Stimulated activated CD4-positive, alpha-beta T cell treated with anti-CD3 and anti-CD28 coated beads, Interleukin-4, amount 100 ng/mL, for 4 hours (primary cell): Measurements from ENCODE around the gene BCKDK.
"Not testable (repeated sequence)": the region's sequence is repeated elsewhere in the genome, so short reads cannot be mapped to it uniquely, and the experiment has no call there.

Source experiments
- DNase-seq, 2 experiments: peaks; one replicate each; pipeline ENCODE4 v3.0.0-alpha.2; 2020

BCKDK gene

DNA sequence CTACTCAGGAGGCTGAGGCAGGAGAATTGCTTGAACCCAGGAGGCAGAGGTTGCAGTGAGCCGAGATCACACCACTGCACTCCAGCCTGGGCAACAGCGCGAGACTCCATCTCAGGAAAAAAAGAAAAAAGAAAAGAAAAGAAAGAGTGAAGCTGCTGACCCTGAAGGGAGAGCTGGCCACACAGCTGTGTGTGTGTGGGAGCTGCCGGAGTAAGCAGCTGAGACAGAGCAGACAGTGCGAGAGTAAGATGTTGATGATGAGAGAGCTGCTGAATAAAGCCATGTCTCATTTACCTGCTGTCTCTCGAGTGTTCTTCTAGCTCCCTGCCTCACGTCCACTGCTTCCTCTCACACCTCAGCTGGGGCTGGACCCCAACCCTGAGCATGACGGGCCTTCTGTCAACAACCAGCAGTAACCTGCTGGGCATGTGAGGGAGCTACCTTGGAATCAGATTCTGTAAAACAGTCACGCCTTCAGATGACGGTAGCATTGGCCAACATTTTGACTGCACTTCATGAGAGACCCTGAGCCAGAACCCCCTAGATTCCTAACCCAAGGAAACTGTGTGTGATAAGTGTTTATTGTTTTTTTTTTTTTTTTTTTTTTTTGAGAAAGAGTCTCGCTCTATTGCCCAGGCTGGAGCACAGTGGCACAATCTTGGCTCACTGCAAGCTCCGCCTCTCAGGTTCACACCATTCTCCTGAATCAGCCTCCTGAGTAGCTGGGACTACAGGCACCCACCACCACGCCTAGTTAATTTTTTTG lies 7.1 kb upstream of the BCKDK start:
- not testable (repeated sequence) for DNase-seq

DNA sequence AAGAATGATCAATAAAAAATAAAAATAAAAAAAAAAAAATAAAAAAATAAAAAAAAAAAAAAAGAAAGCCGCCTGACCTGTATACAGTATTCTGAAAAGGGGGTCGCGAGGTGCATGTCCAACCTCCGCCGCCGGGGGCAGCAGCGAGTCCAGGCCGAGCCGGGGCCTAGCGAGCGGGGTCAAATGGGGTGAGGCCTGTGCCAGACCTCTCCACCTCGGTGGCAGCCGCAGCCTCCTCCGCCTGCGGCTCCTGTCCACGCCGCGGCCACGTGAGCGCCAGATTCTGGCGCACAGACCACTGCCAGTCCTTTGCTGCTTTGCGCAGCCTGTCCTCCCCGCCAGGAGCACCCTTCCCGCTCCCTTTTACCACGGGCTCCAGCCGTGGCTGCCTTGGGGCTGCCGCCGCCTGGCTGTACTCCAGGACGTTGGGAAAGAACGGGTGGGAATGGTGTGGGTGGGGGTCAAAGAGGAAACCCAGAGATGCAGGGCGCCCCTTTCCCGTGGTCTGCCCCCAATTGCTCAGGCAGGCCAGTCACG lies 2.4 kb upstream of the BCKDK start:
- DNase-seq: peak; percentile 66 to 81

DNA sequence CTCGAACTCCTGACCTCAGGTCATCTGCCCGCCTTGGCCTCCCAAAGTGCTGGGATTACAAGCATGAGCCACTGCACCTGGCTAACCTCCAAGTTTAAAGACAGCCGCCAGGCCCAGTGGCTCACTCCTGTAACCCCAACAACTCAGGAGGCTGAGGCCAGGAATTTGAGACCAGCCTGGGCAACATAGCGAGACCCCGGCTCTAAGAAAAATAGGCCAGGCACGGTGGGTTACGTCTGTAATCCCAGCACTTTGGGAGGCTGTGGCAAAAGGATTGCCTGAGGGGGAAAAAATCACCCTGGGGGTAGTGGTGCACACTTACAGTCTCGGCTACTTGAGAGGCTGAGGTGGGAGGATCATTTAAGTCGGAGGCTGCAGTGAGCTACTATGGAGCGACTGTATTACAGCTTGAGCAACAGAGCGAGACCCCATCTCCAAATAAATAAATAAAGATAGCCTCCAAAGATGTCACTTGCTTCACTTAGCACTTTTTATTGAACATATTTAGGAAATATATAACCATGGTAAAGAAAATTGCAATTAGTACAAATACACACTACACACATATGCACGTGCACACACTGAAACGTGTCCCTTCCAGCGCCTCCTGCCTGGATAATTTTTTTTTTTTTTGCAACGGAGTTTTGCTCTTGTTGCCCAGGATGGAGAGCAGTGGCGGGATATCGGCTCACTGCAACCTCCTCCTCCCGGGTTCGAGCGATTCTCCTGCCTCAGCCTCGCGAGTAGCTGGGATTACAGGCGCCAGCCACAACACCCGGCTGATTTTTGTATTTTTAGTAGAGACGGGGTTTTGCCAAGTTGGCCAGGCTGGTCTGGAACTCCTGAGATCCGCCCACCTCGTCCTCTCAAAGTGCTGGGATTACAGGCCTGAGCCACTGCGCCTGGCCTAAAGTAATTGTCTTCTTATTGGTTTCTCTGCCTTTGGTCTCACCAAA lies 1.4 kb upstream of the BCKDK start:
- DNase-seq: no peak

DNA sequence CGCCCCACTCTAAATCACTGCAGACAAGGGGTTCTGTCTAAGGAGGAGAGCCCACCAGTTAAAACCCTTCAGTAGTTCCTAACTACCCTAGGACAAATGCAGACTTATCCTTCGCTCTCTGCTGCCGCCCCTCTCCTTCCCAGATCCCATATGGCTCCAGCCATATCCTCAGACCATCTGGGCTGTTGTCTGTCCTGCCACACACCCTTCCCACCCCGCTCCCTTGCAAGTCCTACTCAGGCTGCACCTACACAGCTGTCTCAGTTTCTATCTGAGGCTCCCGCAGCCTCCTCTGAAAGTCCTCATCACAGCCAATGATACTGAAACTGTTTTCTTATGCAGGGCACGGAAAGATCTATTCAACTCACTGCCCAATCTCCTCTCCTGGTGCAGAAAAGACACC lies 720 bp upstream of the BCKDK start:
- DNase-seq: no peak

DNA sequence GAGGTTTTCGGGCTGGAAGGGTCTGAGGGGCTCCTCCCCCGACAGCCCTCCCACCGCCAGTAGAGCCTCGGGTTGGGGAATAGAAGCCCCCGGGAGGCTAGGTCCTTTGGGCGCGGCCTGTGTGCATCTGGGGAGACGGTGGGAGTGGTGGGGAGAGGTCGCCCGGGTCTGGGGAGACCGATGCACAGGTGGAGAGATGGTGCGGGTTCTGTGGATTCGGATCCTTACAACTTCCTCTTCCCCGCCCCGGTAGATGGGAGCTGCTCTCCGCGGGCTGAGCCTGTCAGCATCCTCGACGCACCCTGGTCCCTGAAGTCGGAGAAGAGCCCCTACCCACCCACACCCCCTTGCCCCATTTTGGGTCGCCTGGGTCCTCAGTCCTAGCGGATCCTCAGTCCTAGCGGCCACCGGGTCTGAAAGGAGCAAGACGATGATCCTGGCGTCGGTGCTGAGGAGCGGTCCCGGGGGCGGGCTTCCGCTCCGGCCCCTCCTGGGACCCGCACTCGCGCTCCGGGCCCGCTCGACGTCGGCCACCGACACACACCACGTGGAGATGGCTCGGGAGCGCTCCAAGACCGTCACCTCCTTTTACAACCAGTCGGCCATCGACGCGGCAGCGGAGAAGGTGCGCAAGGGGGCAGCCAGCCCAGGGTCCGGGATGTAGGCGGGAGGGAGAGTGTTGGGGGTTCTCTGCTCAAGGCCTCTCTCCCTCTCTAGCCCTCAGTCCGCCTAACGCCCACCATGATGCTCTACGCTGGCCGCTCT lies 790 bp downstream of the BCKDK start:
- DNase-seq: no peak

DNA sequence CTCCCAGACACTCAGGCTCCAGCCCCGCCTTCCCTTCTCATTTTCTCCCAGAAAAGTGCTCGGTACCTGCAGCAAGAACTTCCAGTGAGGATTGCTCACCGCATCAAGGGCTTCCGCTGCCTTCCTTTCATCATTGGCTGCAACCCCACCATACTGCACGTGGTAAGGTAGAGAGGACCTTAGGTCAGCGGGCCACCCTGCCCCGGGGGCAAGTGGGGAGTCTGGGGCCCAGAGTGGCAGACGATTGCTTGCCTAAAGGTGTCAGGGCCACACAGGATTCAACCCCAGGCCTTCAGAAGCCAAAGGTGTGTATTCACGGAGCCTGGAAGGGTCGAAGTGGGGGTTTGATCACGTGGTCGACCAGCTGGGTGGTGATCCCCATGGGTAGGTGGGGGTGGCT lies 1.4 kb downstream of the BCKDK start:
- no peak for DNase-seq

DNA sequence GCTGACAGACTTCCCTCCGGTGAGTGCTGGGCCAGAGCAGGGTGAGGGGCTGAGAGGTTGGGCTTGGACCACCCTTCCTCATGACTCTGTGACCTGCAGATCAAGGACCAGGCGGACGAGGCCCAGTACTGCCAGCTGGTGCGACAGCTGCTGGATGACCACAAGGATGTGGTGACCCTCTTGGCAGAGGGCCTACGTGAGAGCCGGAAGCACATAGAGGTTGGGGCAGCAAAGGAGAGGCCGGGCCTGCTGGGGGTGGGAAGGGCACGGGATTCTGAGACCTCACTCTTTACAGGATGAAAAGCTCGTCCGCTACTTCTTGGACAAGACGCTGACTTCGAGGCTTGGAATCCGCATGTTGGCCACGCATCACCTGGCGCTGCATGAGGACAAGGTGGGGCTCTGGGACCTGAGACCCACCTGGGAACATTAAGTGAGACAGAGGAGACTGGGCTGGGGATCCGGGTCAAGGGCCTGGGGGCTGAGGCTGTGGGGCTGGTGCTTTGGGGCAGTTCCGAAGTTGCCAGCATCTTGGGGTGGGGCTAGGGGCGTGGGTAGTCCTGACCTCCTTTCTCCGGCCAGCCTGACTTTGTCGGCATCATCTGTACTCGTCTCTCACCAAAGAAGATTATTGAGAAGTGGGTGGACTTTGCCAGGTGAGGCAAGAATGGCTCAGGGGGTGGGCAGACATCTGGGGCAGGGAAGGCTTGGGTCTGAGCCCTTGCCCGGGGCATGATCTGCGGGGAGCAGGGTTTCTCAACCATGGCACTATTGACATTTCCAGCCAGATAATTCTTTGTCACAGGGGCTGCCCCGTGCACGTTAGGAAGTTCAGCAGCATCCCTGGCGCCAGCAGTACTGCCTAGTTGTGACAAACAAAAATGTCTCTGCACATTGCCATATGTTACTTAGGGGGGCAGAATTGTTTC lies 2.2 kb downstream of the BCKDK start:
- DNase-seq: no peak

DNA sequence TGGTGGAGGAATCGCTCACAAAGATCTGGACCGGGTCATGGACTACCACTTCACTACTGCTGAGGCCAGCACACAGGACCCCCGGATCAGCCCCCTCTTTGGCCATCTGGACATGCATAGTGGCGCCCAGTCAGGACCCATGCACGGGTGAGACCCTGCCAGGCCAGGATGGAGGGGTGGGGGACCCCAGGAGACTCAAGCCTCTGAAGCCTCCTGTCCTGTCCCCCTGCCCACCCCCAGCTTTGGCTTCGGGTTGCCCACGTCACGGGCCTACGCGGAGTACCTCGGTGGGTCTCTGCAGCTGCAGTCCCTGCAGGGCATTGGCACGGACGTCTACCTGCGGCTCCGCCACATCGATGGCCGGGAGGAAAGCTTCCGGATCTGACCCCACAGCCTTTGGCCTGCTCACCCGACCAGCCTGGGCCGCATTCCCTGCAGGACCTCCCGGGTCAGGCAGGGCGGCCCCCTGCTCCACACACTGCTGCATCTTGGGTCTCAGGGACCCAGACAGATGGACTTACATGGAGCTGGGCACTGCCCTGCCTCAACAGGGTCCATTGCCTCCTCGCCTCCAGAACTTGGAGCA lies 3.8 kb downstream of the BCKDK start:
- no peak for DNase-seq

DNA sequence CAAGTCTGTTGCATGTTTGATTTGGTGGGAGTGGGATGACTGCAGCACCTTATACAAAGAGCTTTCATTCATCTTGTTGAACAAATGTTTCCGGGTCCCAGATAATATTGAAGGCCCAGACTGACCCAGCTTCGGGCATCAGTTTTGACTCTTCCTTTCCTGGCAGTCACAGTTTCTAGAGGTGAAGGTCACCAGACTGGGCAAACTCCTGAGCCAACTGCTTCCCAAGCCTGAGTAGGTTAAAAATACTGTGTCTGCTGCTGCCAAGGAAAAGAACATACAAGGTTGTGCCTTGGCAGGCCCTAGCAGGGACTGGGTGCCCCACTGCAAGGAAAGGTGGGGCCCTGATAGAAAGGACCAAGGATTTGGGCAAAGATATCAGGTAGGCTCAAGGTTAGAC lies 4.5 kb downstream of the BCKDK start:
- DNase-seq: no peak

DNA sequence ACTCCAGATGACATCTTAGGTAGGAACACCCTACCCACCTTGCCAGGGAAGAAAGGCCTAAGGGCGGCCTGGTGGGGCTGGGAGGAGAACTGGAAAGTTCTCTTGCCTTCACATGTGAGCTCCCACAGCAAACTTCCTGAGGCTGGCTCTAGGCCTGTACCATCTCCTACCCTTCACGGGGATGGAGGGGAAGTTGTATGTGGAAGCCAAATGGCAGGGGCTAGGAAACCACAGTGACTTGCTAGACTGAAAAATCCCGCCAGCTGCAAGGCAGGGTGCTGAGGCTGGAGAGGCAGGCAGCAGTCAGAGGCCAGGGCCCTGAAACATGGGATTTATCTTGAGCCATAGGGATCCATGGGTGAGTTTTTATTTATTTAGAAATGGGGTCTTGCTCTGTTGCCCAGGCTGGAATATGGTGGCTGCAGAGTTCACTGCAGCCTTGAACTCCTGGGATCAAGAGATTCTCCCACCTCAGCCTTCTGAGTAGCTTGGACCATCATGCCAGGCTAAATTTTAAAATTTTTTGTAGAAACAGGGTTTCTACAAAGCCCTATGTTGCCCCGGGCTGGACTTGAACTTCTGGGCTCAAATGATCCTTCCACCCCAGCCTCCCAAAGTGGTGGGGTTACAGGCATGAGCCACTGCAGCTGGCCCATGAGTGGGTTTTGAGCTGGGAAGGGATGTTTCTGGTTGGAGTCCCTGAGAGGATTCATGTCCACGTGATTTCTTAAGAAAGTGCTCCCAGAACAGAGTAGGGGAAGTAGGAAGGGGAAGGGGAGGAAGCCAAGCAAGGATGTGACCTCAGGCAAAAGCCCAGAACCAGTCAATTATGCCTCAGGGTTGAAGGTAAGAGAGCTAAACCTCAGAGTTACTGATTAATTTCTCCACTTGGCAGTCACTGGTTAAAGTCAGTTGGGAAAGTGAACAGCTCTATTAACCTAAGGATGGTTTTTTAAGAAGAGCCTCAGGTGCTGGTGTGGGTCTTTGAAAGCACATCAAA lies 5.2 kb downstream of the BCKDK start:
- no peak for DNase-seq

DNA sequence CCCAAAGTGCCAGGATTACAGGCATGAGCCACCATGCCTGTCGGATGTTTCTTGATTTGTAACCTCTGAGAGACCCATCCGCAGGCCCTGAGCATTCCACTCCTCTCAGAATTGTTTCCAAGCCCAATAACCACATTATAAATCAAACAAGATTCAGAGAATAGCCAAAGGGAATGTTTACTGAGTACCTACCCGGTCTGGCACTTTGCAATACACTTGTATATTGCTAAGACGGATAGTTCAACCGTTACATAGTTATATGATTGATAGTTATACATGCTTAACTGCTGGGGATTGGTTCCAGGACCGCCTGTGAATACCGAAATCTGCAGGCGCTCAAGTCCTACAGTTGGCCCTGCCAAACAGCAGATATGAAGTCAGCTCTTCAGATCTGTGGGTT lies 6.3 kb downstream of the BCKDK start:
- no peak for DNase-seq

DNA sequence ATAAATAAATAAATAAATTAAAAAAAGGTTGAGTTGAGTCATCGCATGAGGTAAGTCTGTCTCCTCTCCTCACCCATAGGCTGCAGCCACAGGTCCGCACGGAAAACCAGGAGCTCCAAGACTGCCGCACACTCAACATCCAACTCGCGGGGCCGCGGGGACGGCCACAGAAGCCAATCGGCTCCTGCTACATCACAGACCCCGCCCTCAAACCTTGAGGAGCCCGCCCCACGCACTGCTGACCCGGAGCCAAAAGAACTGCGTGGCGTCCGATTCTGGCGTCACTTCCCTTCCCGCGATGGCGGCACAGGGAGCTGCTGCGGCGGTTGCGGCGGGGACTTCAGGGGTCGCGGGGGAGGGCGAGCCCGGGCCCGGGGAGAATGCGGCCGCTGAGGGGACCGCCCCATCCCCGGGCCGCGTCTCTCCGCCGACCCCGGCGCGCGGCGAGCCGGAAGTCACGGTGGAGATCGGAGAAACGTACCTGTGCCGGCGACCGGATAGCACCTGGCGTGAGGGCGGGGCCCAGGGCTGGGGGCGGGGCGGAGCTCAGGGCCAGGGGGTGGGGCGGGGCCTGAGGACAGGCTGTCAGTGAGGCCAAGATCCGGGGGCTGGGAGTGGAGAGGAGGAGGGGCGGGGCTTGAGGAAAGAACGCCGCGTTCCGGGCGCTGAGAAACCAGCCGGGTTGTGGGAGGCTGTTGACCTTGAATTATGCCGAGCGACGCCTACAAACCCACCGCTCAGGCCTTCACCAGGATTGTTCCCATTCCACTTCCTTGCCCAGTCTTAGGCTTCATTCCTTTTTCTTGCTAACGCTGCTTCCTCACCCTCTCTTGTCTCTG lies 9.4 kb downstream of the BCKDK start, which contains the start of gene KAT8:
KAT8 (plus strand) TSS at position 281 of the 839 bp plus-strand sequence; CDS start at position 299, 18 bp downstream.
- DNase-seq: peak; percentile 96 to 97

DNA sequence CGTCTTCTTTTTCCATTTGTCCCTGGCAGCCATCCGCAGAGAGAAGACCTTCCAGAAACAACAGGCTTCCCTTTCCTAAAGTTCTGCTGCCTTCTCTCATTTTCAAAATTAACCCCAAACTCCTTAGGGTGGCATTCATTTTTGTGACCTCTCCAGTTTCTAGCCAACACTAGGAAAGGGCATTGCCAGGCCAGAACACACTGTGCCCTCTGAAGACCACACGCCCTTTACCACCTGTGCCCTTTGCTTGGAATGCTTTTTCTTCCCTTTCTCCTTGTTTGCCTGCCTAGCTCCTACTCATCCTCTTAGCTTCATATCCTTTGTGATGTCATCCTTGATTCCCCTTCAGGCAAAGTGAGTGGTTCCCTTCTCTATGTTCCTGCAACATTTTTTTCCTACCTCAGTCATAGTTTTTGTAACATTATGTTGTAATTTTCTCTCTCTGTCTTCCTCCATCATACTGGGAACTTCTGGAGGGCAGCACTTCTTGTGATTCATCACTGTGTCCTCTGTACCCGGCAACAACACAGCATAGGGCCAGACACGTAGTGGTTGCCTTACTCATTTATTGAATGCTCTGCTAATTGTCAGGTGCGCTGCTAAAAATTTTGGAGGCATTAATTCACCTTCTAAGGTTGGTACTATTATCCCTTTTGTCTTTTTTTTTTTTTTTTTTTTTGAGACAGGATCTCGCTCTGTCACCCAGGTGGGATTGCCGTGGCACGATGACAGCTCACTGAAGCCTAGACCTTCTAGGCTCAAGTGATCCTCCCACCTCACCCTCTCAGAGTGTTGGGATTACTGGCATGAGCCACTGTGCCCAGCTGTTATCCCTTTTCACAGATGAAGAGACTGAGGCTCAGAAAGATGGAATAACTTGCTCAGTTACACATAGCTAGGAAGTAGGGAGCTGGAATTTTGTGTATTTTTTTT lies 10.3 kb downstream of the BCKDK start:
- no peak for DNase-seq

DNA sequence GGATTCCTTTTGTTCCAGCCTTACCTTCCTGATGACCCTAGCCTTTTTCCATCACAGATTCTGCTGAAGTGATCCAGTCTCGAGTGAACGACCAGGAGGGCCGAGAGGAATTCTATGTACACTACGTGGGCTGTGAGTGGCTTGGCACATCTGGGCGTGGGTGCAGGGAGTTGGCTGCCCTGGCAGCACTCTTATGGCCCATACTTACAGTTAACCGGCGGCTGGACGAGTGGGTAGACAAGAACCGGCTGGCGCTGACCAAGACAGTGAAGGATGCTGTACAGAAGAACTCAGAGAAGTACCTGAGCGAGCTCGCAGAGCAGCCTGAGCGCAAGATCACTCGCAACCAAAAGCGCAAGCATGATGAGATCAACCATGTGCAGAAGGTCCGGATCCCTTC lies 11.9 kb downstream of the BCKDK start:
- DNase-seq: no peak

DNA sequence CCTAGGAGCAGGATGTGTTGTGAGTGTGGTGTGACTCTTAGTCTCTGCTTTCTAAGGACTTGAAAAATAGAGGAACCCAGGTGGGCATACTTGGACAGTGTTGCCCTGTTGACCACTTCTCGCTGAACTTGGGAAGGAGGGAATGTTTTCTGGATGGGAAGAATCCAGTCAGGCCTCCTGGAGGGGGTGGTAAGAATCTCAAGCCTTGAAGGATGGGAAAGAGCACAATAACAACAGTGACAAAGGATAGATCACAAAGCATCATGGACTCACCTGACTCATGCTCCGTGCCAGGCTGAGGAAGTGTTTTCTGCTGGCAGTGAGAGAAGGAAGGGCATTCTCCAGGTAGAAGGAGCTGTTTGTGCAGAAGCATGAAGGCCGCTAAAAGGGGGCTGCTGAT lies 17.7 kb downstream of the BCKDK start:
- no peak for DNase-seq

DNA sequence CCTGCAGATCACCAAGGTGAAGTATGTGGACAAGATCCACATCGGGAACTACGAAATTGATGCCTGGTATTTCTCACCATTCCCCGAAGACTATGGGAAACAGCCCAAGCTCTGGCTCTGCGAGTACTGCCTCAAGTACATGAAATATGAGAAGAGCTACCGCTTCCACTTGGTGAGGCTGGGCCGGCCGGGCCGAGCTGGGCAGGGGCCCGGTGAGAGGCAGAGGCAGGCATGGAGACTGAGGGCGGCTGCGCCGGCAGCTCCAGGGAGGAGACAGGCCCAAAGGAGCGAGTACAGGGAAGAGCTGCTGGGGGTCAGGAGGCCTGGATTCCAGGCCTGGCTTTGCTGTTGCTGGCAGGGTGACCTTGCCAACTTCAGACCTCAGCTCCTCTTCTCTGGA lies 19.0 kb downstream of the BCKDK start:
- no peak for DNase-seq

DNA sequence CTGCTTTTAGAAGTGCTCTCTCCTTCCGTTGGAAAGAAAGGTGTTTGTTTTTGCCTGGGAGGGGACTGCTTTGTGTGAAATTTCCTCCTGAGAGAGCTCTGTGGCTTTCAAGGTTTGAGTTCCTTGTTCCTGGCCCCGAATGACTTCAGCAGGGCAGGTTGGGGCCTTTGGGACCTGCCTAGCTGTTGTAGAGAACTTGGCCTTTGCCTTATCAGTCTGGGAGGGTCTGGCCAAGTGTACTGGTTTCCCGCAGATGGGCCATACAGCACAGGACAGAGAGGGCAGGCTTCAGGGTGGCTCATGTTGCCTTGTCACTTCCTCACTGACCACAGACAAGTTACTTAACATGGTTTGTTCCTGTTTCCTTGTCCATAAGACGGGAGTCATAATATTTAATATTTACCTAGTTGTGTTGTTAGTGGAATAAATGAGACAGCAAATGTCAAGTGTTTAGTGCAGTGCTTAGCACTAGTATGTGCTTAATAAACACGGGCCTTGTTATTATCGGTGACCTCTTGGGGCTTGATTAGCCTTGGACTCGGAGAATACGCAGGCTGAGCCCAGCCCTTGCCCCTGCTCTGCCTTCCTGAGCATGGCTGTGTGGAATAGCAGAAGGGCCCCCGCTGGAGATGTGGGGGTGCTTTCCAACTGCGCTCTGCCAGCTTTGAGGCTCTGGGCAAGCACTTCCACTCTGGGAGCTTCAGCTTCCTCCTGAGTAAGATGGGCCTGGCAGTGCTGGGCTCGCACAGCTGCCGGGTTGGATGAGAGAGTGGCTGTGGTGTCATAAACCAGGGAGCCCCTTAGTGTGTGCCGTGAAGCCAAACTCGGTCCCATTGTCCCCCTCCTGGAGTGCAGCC lies 20.8 kb downstream of the BCKDK start:
- no peak for DNase-seq
